Mesenchymal stem cell (in vitro differentiated cells and primary cell): ENCODE measurements around the gene TOMM7.

Source experiments
- DNase-seq: peaks from one replicate; pipeline ENCODE4 v3.0.0-alpha.2; 2013
- H2AFZ ChIP-seq: one replicate; pipeline ENCODE4 v1.6.1; 2013; ENCODE audit warnings: low read depth, mild to moderate bottlenecking, control low read depth, inconsistent platforms, low read length, moderate library complexity
- H2AK5ac ChIP-seq: 2 replicates; pipeline ENCODE4 v1.6.1; 2013; ENCODE audit warnings: low read length, moderate library complexity, mild to moderate bottlenecking, inconsistent platforms; ENCODE audit not compliant: severe bottlenecking
- H2BK120ac ChIP-seq: one replicate; pipeline ENCODE4 v1.6.1; 2013; ENCODE audit warnings: low read depth, mild to moderate bottlenecking, inconsistent platforms, low read length, moderate library complexity
- H2BK12ac ChIP-seq, 2 experiments: one replicate each; pipeline ENCODE4 v1.6.1; 2013; ENCODE audit warnings: inconsistent platforms in 2 of 2, low read length in 2 of 2, mild to moderate bottlenecking in 2 of 2, moderate library complexity in 2 of 2, control low read depth in 1 of 2
- H2BK15ac ChIP-seq: one replicate; pipeline ENCODE4 v1.6.1; 2013; ENCODE audit warnings: mild to moderate bottlenecking, low read depth, inconsistent platforms; ENCODE audit not compliant: poor library complexity, severe bottlenecking
- H2BK5ac ChIP-seq: 2 replicates; pipeline ENCODE4 v1.6.1; 2013; ENCODE audit warnings: low read depth, mild to moderate bottlenecking, low read length, control low read depth, inconsistent platforms; ENCODE audit not compliant: poor library complexity, severe bottlenecking
- H3K14ac ChIP-seq, 2 experiments: one replicate each; pipeline ENCODE4 v1.6.1; 2013; ENCODE audit warnings: inconsistent platforms in 2 of 2, low read length in 2 of 2, control low read depth in 1 of 2, mild to moderate bottlenecking in 1 of 2, moderate library complexity in 1 of 2
- H3K18ac ChIP-seq, 2 experiments: one replicate each; pipeline ENCODE4 v1.6.1; 2013; ENCODE audit warnings: inconsistent platforms in 2 of 2, low read length in 2 of 2, control low read depth in 1 of 2, low read depth in 1 of 2, mild to moderate bottlenecking in 1 of 2
- H3K23ac ChIP-seq, 2 experiments: one replicate each; pipeline ENCODE4 v1.6.1; 2013; ENCODE audit warnings: inconsistent platforms in 2 of 2, low read length in 2 of 2, mild to moderate bottlenecking in 2 of 2, moderate library complexity in 2 of 2, control low read depth in 1 of 2
- H3K27ac ChIP-seq: 2 replicates; pipeline ENCODE4 v1.5.1; 2013; ENCODE audit warnings: mild to moderate bottlenecking, moderate library complexity, low read length, control low read depth, inconsistent platforms; ENCODE audit not compliant: poor library complexity, severe bottlenecking
- H3K27me3 ChIP-seq, 2 experiments: 2 replicates each; pipeline versions ENCODE4 v1.6.1 to v1.7.0; 2013; ENCODE audit warnings: low read length in 2 of 2, mild to moderate bottlenecking in 2 of 2, moderate library complexity in 2 of 2, control low read depth in 1 of 2, inconsistent platforms in 1 of 2; ENCODE audit not compliant: control insufficient read depth in 1 of 2, insufficient read depth in 1 of 2
- H3K36me3 ChIP-seq, 2 experiments: 2 replicates each; pipeline versions ENCODE4 v1.6.1 to v1.7.0; 2013; ENCODE audit warnings: low read length in 2 of 2, control low read depth in 1 of 2, inconsistent platforms in 1 of 2, low read depth in 1 of 2, mild to moderate bottlenecking in 1 of 2; ENCODE audit not compliant: insufficient read depth in 2 of 2, control insufficient read depth in 1 of 2
- H3K4ac ChIP-seq, 2 experiments: one replicate each; pipeline ENCODE4 v1.6.1; 2013; ENCODE audit warnings: inconsistent platforms in 2 of 2, low read length in 2 of 2, mild to moderate bottlenecking in 2 of 2, moderate library complexity in 2 of 2, control low read depth in 1 of 2, low read depth in 1 of 2
- H3K4me1 ChIP-seq: 2 replicates; pipeline ENCODE4 v1.6.1; 2013; ENCODE audit warnings: low read depth, low read length, control low read depth; ENCODE audit not compliant: control insufficient read depth, insufficient read depth
- H3K4me2 ChIP-seq: 2 replicates; pipeline ENCODE4 v1.6.1; 2013; ENCODE audit warnings: low read length, mild to moderate bottlenecking, inconsistent platforms; ENCODE audit not compliant: poor library complexity, severe bottlenecking
- H3K4me3 ChIP-seq, 2 experiments: 2 replicates each; pipeline versions ENCODE4 v1.5.1 to v1.7.0; 2013; ENCODE audit warnings: low read length in 2 of 2, mild to moderate bottlenecking in 2 of 2, control low read depth in 1 of 2, low read depth in 1 of 2; ENCODE audit not compliant: insufficient read depth in 1 of 2
- H3K79me1 ChIP-seq: replicated peaks from 2 replicates; pipeline ENCODE4 v1.6.1; 2013; ENCODE audit warnings: mild to moderate bottlenecking, control low read depth, low read length, inconsistent platforms; ENCODE audit not compliant: poor library complexity, severe bottlenecking
- H3K9ac ChIP-seq: 2 replicates; pipeline ENCODE4 v1.7.0; 2013; ENCODE audit warnings: mild to moderate bottlenecking, low read length, moderate library complexity
- H3K9me3 ChIP-seq: 2 replicates; pipeline ENCODE4 v1.7.0; 2013; ENCODE audit warnings: mild to moderate bottlenecking, low read length; ENCODE audit not compliant: control insufficient read depth
- H4K8ac ChIP-seq: one replicate; pipeline ENCODE4 v1.6.1; 2013; ENCODE audit warnings: inconsistent platforms, mild to moderate bottlenecking, low read length, moderate library complexity
- H4K91ac ChIP-seq: one replicate; pipeline ENCODE4 v1.6.1; 2013; ENCODE audit warnings: mild to moderate bottlenecking, low read length, inconsistent platforms
- WGBS: methylation state at CpG from one replicate; pipeline ENCODE4 v1.1.7; 2013; ENCODE audit warnings: mixed read lengths; 5-methylcytosine and 5-hydroxymethylcytosine counted together

TOMM7 gene

DNA sequence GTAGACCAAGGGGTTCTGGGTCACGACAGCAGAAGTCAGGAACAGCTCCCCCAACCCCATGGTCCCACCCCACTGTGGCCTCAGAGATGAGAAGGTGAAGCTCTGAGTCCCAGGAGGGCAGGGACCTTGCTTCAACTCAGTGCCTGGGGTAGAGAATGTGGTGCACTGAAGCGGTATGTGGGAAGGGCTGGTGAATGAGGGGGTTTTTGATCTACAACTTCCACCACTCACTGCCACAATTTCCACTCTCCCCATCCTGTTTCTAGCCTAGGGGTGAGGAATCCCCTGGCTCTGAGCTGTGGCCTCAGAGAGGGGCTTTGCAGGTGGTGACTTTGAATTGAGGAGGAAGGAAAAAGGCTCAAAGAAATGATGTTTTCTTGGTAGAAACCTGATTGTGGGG is 44.9 kb upstream of the TOMM7 start:
- no peak overlapping the region for H2AFZ ChIP-seq
- no peak overlapping the region for H2BK15ac ChIP-seq
- H3K79me1 ChIP-seq, result peaks cover 2% of the 10 kb centered on the region
- H3K18ac ChIP-seq, result no peak overlapping the region
- peaks cover 0 to 14% of the 10 kb centered on the region in 2 experiments for H3K36me3 ChIP-seq
- no peak overlapping the region for H3K4ac ChIP-seq
- H3K27ac ChIP-seq, result no peak overlapping the region
- no peak overlapping the region for H2BK5ac ChIP-seq
- no peak overlapping the region for H3K23ac ChIP-seq
- no peak overlapping the region for H2BK120ac ChIP-seq
- no peak overlapping the region for H2AK5ac ChIP-seq
- H3K14ac ChIP-seq, result no peak overlapping the region
- H2BK12ac ChIP-seq, result no peak overlapping the region
- H3K4me2 ChIP-seq, result no peak overlapping the region
- 40% methylated on average over 1 of the region's 2 CpGs for WGBS
- H3K9me3 ChIP-seq, result no peaks in the 10 kb centered on the region
- H4K91ac ChIP-seq, result no peak overlapping the region
- peak overlapping the region; percentile 76 for H4K8ac ChIP-seq
- DNase-seq, result no peak
- H3K4me1 ChIP-seq, result no peaks in the 10 kb centered on the region
- no peak overlapping the region for H3K4me3 ChIP-seq
- H3K9ac ChIP-seq, result peak overlapping the region; percentile 75
- no peaks in the 10 kb centered on the region for H3K27me3 ChIP-seq

DNA sequence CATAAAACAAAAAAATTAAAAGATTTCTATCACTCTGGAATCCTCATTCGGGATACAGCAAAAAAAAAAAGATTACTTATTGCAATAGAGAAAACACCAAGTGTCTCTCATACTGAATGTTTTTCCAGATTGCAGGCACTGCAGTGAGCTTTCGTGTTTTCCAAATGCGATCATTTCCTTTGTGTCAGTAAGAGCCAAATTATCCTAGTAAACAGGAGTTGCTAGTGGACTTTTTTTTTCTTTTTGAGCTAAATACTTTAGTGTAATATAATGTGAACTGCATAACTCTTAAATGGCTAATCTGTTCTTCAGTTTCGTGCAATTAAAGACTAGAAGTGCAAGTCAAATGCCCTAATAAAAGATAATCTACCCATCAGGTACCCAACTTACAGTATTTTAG is 44.4 kb upstream of the TOMM7 start:
- no peak overlapping the region for H4K91ac ChIP-seq
- no peaks in the 10 kb centered on the region for H3K27me3 ChIP-seq
- H3K79me1 ChIP-seq, result peaks cover 2% of the 10 kb centered on the region
- peaks cover 0 to 14% of the 10 kb centered on the region in 2 experiments for H3K36me3 ChIP-seq
- H4K8ac ChIP-seq, result no peak overlapping the region
- no peak overlapping the region for H2AK5ac ChIP-seq
- no peak overlapping the region for H3K27ac ChIP-seq
- H2BK5ac ChIP-seq, result no peak overlapping the region
- no peak overlapping the region for H3K23ac ChIP-seq
- H3K9ac ChIP-seq, result peak overlapping the region; percentile 75
- 91% methylated on average over 3 of the region's 4 CpGs for WGBS
- H2AFZ ChIP-seq, result no peak overlapping the region
- no peak overlapping the region for H2BK12ac ChIP-seq
- DNase-seq, result no peak
- no peak overlapping the region for H3K4me2 ChIP-seq
- no peak overlapping the region for H2BK15ac ChIP-seq
- no peaks in the 10 kb centered on the region for H3K9me3 ChIP-seq
- no peaks in the 10 kb centered on the region for H3K4me1 ChIP-seq
- no peak overlapping the region for H2BK120ac ChIP-seq
- no peak overlapping the region for H3K14ac ChIP-seq
- H3K18ac ChIP-seq, result no peak overlapping the region
- H3K4me3 ChIP-seq, result no peak overlapping the region
- H3K4ac ChIP-seq, result no peak overlapping the region

DNA sequence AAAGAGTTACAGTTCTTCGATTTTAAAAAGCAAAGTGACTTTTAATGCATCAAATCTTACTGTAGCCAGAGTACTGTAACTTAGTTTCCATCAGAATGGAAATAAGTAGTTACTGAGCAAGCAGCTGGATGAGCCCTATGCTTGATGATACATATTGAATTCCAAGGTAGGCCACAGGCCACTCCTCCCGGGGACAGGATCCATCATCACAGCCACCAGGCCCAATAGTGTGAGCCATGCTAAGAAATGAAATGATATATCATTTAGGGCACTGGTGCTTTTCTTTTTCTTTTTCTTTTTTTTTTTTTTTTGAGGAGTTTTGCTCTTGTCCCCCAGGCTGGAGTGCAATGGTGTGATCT is 42.9 kb upstream of the TOMM7 start:
- H3K4me3 ChIP-seq, result no peak overlapping the region
- H3K27ac ChIP-seq, result no peak overlapping the region
- no peak overlapping the region for H2AFZ ChIP-seq
- peak overlapping the region; percentile 69 for H3K9ac ChIP-seq
- 100% methylated on average over 1 of the region's 2 CpGs for WGBS
- H3K18ac ChIP-seq, result no peak overlapping the region
- H2BK120ac ChIP-seq, result no peak overlapping the region
- H3K23ac ChIP-seq, result no peak overlapping the region
- H2BK5ac ChIP-seq, result no peak overlapping the region
- no peak overlapping the region for H4K91ac ChIP-seq
- H2BK15ac ChIP-seq, result no peak overlapping the region
- no peak overlapping the region for H2BK12ac ChIP-seq
- H4K8ac ChIP-seq, result no peak overlapping the region
- no peaks in the 10 kb centered on the region for H3K9me3 ChIP-seq
- no peak overlapping the region for H3K14ac ChIP-seq
- DNase-seq, result no peak
- no peaks in the 10 kb centered on the region for H3K4me1 ChIP-seq
- no peak overlapping the region for H3K4ac ChIP-seq
- H2AK5ac ChIP-seq, result no peak overlapping the region
- no peak overlapping the region for H3K4me2 ChIP-seq
- peaks cover 0 to 25% of the 10 kb centered on the region in 2 experiments for H3K36me3 ChIP-seq
- no peaks in the 10 kb centered on the region for H3K27me3 ChIP-seq
- peaks cover 2% of the 10 kb centered on the region for H3K79me1 ChIP-seq

DNA sequence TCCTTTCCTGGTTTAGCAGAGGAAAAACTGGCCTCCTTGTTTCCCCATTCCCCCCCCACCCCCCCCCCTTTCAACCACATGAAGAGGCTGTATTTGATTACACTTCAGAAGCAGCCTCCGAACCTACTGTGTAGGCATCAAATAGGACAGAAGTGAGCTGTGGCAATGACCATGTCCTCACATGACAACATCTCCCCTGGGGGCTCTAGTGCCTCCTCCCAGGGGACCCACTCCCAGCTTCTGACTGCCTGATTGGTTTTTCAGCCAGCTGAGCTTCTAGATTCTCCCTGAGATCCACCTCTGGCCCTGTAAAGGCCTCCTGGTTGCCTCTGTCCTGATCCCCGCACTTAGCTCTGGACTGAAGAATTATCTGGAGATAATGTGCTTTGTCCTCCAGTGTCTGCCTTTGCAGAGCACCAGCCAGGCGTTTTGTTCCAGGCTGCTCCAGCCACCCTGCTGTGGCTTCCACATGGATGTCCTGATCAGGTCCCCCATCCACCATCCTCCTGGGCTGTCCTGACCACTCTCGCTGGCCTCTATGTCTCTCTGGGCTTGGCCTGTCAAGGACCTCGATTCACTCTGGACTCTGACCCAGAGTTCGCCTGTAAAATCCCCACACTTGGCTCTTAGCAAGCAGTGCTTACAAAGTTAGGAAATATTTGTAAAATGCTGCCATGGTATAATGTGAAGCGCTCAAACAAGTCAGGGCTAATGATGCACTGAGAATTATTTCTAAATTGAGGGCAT is 42.4 kb upstream of the TOMM7 start:
- H2AK5ac ChIP-seq, result no peak overlapping the region
- H2BK12ac ChIP-seq, result peak overlapping the region in 1 of 2 experiments; percentile 51
- no peak overlapping the region for H4K91ac ChIP-seq
- no peak overlapping the region for H3K23ac ChIP-seq
- H3K9me3 ChIP-seq, result no peaks in the 10 kb centered on the region
- no peak overlapping the region for H3K14ac ChIP-seq
- no peak overlapping the region for H4K8ac ChIP-seq
- peak overlapping the region in 1 of 2 experiments; percentile 8 for H3K18ac ChIP-seq
- H3K27me3 ChIP-seq, result no peaks in the 10 kb centered on the region
- H3K4me2 ChIP-seq, result no peak overlapping the region
- no peaks in the 10 kb centered on the region for H3K4me1 ChIP-seq
- H3K4ac ChIP-seq, result no peak overlapping the region
- peaks cover 0 to 29% of the 10 kb centered on the region in 2 experiments for H3K36me3 ChIP-seq
- no peak overlapping the region for H2BK15ac ChIP-seq
- no peak overlapping the region for H3K4me3 ChIP-seq
- H2AFZ ChIP-seq, result no peak overlapping the region
- peak overlapping the region; percentile 69 for H3K9ac ChIP-seq
- peaks cover 2% of the 10 kb centered on the region for H3K79me1 ChIP-seq
- 97% methylated on average over 7 of the region's 7 CpGs for WGBS
- H3K27ac ChIP-seq, result no peak overlapping the region
- DNase-seq, result no peak
- no peak overlapping the region for H2BK120ac ChIP-seq
- no peak overlapping the region for H2BK5ac ChIP-seq
